Pancreas (tissue), 10 donors: Measurements from ENCODE around the gene AKAP8. TPM values are rescaled to one million over a fixed set of nuclear protein-coding genes. Genes with fewer than 3 reads are reported as not detected.
"Not testable (repeated sequence)": the region's sequence is repeated elsewhere in the genome, so short reads cannot be mapped to it uniquely, and the experiment has no call there.

Experiments used
- ATAC-seq, 4 donors: fragments of 200-7000 bp; cut with Tn5 transposase; one replicate each; pipeline versions ENCODE4 v1.8.0 to v1.9.1; 2020; ENCODE audit warnings: mild to moderate bottlenecking in 4 of 4, moderate library complexity in 4 of 4
- DNase-seq, 6 donors: peaks; one replicate each; pipeline ENCODE4 v3.0.0-alpha.2; 2020
- FAIRE-seq: peaks from 2 replicates; lab custom pipeline; 2012; peaks lifted over from hg19 to GRCh38; lab: Jason Lieb, UNC
- H3K27ac ChIP-seq, 4 donors: fragments of 200-600 bp; sonication (generic); 1 replicate in 3 of 4; 2 replicates in 1 of 4; pipeline versions ENCODE4 v1.5.0 to v1.8.0; 2020
- H3K27me3 ChIP-seq, 4 donors: fragments of 200-600 bp; one replicate each; pipeline ENCODE4 v1.8.0; 2021
- H3K36me3 ChIP-seq, 3 donors: fragments of 200-600 bp; sonication (generic) in 1 of 3; one replicate each; pipeline versions ENCODE4 v1.5.0 to v1.8.0; 2020 to 2021
- H3K4me1 ChIP-seq, 3 donors: fragments of 200-600 bp; one replicate each; pipeline ENCODE4 v1.8.0; 2021
- H3K4me3 ChIP-seq, 4 donors: fragments of 200-600 bp; sonication (generic) in 2 of 4; one replicate each; pipeline versions ENCODE4 v1.5.0 to v1.8.0; 2020 to 2021
- H3K9me3 ChIP-seq, 4 donors: fragments of 200-600 bp; one replicate each; pipeline ENCODE4 v1.8.0; 2021
- CTCF ChIP-seq, 4 donors: fragments of 200-600 bp; sonication (generic) in 3 of 4; IDR thresholded peaks; one replicate each; pipeline versions ENCODE4 v1.5.0 to v1.8.0; 2021; ENCODE audit warnings: antibody characterized with exemption in 4 of 4
- WGBS, 2 donors: extraction: QIAGEN DNeasy Blood & Tissue Kit; methylation state at CpG; one replicate each; pipeline ENCODE4 v1.1.7; 2013; 5-methylcytosine and 5-hydroxymethylcytosine counted together
- intact Hi-C, 3 donors: fragments of 100-400 bp; cut with DNase I; formaldehyde crosslinking; loops; one replicate each; pipeline versions ENCODE4 v1.11.1 to v1.14.2; 2022
- polyA plus RNA-seq, 2 donors: library from polyadenylated mRNA; stranded (reverse); fragments of 200-250 nt; gene quantifications; one replicate each; pipeline ENCODE4 v1.2.3, GENCODE V29; 2013
- total RNA-seq, 6 donors: library from RNA; stranded (reverse); fragmentation: NEBNext Ultra II Directional in 4 of 6; extraction: Animal tissue kit (Norgen Biotek cat#: 25700) in 4 of 6; gene quantifications; one replicate each; pipeline versions ENCODE4 v1.2.1 to v1.2.4, GENCODE V29; 2021 to 2023
- donor health status: healthy with polysubstance abuse.
- donor health status: DM: no; HTN: no; CAD: no; lungs with moderate emphysema.
- donor health status: DM: no; HTN: no; CAD: no.
- donor health status: control.
- donor health status: control.
- donor health status: Bipolar disorder and iron deficiency.
- donor health status: DM: yes; HTN: yes; CAD: no.
- donor health status: DM: no; HTN: no; CAD: no.
- donor health status: DM: no; HTN: no; CAD: no.
- donor health status: DM: yes; HTN: yes; CAD: no.

The AKAP8 gene
- total and polyA plus RNA-seq, 8 donors = 14.7 to 25.9 (median 17.6) TPM

GRCh38 chr19:15358918-15359317 is 20.7 kb downstream of the AKAP8 start:
- H3K4me1 ChIP-seq = no peaks in the 10 kb centered on the region
- H3K9me3 ChIP-seq = no peaks in the 10 kb centered on the region
- TF ChIP-seq CTCF (IDR thresholded peaks at IDR 0.05) = no peak
- FAIRE-seq = no peak
- 93 to 97% methylated on average over 3 of the region's 3 CpGs for WGBS, 2 donors
- H3K27me3 ChIP-seq = no peaks in the 10 kb centered on the region
- intact Hi-C loops = no loop called here
- ATAC-seq = no peak
- no peak overlapping the region for H3K4me3 ChIP-seq
- no peak overlapping the region for H3K27ac ChIP-seq
- no peak for DNase-seq
- peaks cover 7 to 58% (median 41%) of the 10 kb centered on the region in 3 donors for H3K36me3 ChIP-seq

GRCh38 chr19:15357906-15358305 is 21.7 kb downstream of the AKAP8 start:
- Histone ChIP-seq H3K27me3 (no peaks in the 10 kb centered on the region), H3K27ac (no peak overlapping the region), H3K36me3 (peaks cover 7 to 58% (median 41%) of the 10 kb centered on the region in 3 donors), H3K4me3 (no peak overlapping the region), H3K4me1 (no peaks in the 10 kb centered on the region), H3K9me3 (no peaks in the 10 kb centered on the region)
- 96 to 99% methylated on average over 4 of the region's 4 CpGs for WGBS, 2 donors
- TF ChIP-seq CTCF (IDR thresholded peaks at IDR 0.05) = no peak
- DNase-seq = no peak
- no peak for ATAC-seq
- intact Hi-C loops = no loop called here
- FAIRE-seq = no peak

- no peaks in the 10 kb centered on the region for H3K4me1 ChIP-seq
- FAIRE-seq = no peak
- H3K27ac ChIP-seq = no peak overlapping the region
- no peaks in the 10 kb centered on the region for H3K9me3 ChIP-seq
- no peak for TF ChIP-seq CTCF (IDR thresholded peaks at IDR 0.05)
- H3K36me3 ChIP-seq = peaks cover 0 to 39% (median 27%) of the 10 kb centered on the region in 3 donors
- no peak for DNase-seq
- no peak overlapping the region for H3K4me3 ChIP-seq
- intact Hi-C loops = no loop called here
- whole genome bisulfite sequencing, 2 donors = 87 to 91% methylated on average over 27 of the region's 27 CpGs
- no peak for ATAC-seq
- no peaks in the 10 kb centered on the region for H3K27me3 ChIP-seq
Observed at GRCh38 chr19:15354566-15355296, 24.9 kb downstream of the AKAP8 start.

GRCh38 chr19:15353908-15354307 is 25.7 kb downstream of the AKAP8 start:
- WGBS, 2 donors = 47 to 92% methylated on average over 4 of the region's 4 CpGs
- Histone ChIP-seq H3K4me3 (no peak overlapping the region), H3K4me1 (no peaks in the 10 kb centered on the region), H3K9me3 (no peaks in the 10 kb centered on the region), H3K27ac (no peak overlapping the region), H3K36me3 (peaks cover 0 to 31% (median 27%) of the 10 kb centered on the region in 3 donors), H3K27me3 (no peaks in the 10 kb centered on the region)
- TF ChIP-seq CTCF (IDR thresholded peaks at IDR 0.05) = no peak
- intact Hi-C loops = no loop called here
- ATAC-seq = no peak
- no peak for DNase-seq
- FAIRE-seq = no peak

GRCh38 chr19:15352535-15352934 is 27.1 kb downstream of the AKAP8 start:
- H3K4me3 ChIP-seq = not testable (repeated sequence)

GRCh38 chr19:15341328-15341727 is 38.3 kb downstream of the AKAP8 start:
- intact Hi-C loops, H3K27me3 ChIP-seq, H3K27ac ChIP-seq, H3K4me1 ChIP-seq, FAIRE-seq, ATAC-seq, H3K4me3 ChIP-seq, H3K36me3 ChIP-seq, DNase-seq, H3K9me3 ChIP-seq: not testable (repeated sequence)
- WGBS, 2 donors = 97 to 98% methylated on average over 11 of the region's 11 CpGs

More at GRCh38 chr19:15352535-15352934, 27.1 kb downstream of the AKAP8 start:
- DNase-seq, H3K27me3 ChIP-seq, FAIRE-seq, H3K9me3 ChIP-seq, H3K4me1 ChIP-seq, H3K27ac ChIP-seq, intact Hi-C loops, ATAC-seq: not testable (repeated sequence)
- 89 to 90% methylated on average over 8 of the region's 8 CpGs for whole genome bisulfite sequencing, 2 donors
- peaks cover 0 to 24% (median 16%) of the 10 kb centered on the region in 3 donors for H3K36me3 ChIP-seq
